Measurements from ENCODE around the gene GHITM.
"Not testable (repeated sequence)": the region's sequence is repeated elsewhere in the genome, so short reads cannot be mapped to it uniquely, and the experiment has no call there.

GHITM gene

GRCh38 chr10:84176836-84177474, 37.6 kb downstream of the GHITM start:
- DNase-seq (ENCODE audit: low spot score) = no peak

- peak; percentile 48 for DNase-seq (ENCODE audit: low spot score)
Measured at GRCh38 chr10:84177541-84178141, 38.3 kb downstream of the GHITM start.

- no peak for DNase-seq (ENCODE audit: low spot score)
Measured at GRCh38 chr10:84178160-84178609, 38.9 kb downstream of the GHITM start.

GRCh38 chr10:84179059-84179710, 39.9 kb downstream of the GHITM start:
- peak; percentile 84 for DNase-seq (ENCODE audit: low spot score)

- DNase-seq (ENCODE audit: low spot score) = not testable (repeated sequence)
Measured at GRCh38 chr10:84180386-84180785, 41.1 kb downstream of the GHITM start.

GRCh38 chr10:84181631-84182030, 42.3 kb downstream of the GHITM start:
- DNase-seq (ENCODE audit: low spot score) = no peak

GRCh38 chr10:84184517-84184916, 45.2 kb downstream of the GHITM start:
- no peak for DNase-seq (ENCODE audit: low spot score)

- DNase-seq (ENCODE audit: low spot score) = no peak
Measured at GRCh38 chr10:84185526-84186175, 46.3 kb downstream of the GHITM start.

- DNase-seq (ENCODE audit: low spot score) = no peak
Measured at GRCh38 chr10:84188815-84189214, 49.5 kb downstream of the GHITM start.

GRCh38 chr10:84190621-84191020, 51.3 kb downstream of the GHITM start:
- DNase-seq (ENCODE audit: low spot score) = no peak

GRCh38 chr10:84191106-84191505, 51.8 kb downstream of the GHITM start:
- DNase-seq (ENCODE audit: low spot score) = no peak

- DNase-seq (ENCODE audit: low spot score) = no peak
Measured at GRCh38 chr10:84193327-84193726, 54.0 kb downstream of the GHITM start.

GRCh38 chr10:84193846-84194423, 54.6 kb downstream of the GHITM start:
- no peak for DNase-seq (ENCODE audit: low spot score)

- peak; percentile 66 for DNase-seq (ENCODE audit: low spot score)
Measured at GRCh38 chr10:84194424-84195043, 55.2 kb downstream of the GHITM start, which contains the start of gene CDHR1. Gene CDHR1 (plus strand): TSS chr10:84194537. CDS start chr10:84194761, 224 bp downstream.

GRCh38 chr10:84195044-84195830, 55.9 kb downstream of the GHITM start:
- DNase-seq (ENCODE audit: low spot score) = no peak

GRCh38 chr10:84196083-84196482, 56.8 kb downstream of the GHITM start:
- no peak for DNase-seq (ENCODE audit: low spot score)

GRCh38 chr10:84196941-84197340, 57.6 kb downstream of the GHITM start:
- no peak for DNase-seq (ENCODE audit: low spot score)

- DNase-seq (ENCODE audit: low spot score) = no peak
Measured at GRCh38 chr10:84197643-84198042, 58.3 kb downstream of the GHITM start.

- DNase-seq (ENCODE audit: low spot score) = no peak
Measured at GRCh38 chr10:84198206-84198915, 59.1 kb downstream of the GHITM start.

- no peak for DNase-seq (ENCODE audit: low spot score)
Measured at GRCh38 chr10:84200537-84201243, 61.4 kb downstream of the GHITM start.
